ENCODE data around the gene RAB6B.

Gene RAB6B

GRCh38 chr3:133835418-133835743 is 60.3 kb downstream of the RAB6B start:
- DNase-seq, result no peak

DNA sequence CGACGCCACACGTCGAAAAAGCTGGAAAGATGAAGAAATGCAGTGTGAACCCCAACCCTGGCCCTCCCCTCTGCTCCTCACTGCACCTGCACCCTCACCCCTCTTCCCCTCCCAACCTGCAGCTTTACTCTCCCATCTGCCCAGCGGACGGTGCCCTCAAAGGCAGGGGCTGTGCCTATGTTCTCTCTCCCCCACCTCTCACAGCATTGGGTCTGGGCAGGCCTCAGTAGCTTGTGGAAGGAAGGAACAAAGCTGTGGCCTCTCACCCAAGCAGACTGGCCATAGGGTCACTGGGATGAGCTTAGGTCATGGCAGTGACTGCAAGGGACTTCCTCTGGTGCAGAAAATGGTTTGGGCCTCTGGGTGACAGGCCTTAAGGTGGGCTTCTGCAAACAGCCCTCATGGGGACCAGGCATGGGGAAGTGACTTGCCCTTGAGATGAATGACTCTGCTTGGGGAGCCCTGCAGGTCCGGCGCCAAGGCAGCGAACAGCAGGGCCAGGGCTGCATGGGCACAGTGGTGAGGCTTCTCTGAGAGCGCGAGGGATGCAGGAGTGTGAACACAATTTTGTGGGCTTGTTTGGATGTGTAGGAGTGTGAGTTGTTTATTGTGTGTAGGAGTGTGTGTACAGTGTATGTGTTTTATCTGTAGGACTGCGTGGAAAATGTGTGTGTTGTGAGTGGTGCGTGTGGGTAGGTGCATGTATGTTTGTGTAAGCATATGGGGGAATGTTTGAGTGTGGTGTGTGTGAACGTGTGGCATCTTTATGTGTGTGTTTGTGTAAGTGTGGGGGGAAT is 60.9 kb downstream of the RAB6B start:
- DNase-seq, result no peak

GRCh38 chr3:133833880-133834620 is 61.6 kb downstream of the RAB6B start:
- DNase-seq, result no peak

GRCh38 chr3:133833267-133833666 is 62.4 kb downstream of the RAB6B start:
- DNase-seq, result no peak

DNA sequence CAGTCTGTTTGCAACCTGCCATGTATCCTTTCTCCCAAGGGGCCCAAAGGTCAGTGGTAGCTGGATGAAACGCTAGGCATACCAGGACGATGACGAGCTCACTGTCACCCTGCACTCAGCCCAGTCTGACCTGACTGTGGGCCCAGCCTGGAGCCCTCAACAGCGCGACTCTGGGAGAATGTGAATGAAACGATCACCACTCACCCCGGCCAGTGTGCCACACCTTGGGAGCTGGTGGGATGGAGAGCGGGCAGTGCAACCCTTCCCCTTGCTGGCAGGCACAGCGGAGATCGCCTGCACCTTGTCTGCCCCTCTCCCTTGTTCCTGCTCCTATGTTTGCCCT is 62.9 kb downstream of the RAB6B start:
- DNase-seq, result no peak

DNA sequence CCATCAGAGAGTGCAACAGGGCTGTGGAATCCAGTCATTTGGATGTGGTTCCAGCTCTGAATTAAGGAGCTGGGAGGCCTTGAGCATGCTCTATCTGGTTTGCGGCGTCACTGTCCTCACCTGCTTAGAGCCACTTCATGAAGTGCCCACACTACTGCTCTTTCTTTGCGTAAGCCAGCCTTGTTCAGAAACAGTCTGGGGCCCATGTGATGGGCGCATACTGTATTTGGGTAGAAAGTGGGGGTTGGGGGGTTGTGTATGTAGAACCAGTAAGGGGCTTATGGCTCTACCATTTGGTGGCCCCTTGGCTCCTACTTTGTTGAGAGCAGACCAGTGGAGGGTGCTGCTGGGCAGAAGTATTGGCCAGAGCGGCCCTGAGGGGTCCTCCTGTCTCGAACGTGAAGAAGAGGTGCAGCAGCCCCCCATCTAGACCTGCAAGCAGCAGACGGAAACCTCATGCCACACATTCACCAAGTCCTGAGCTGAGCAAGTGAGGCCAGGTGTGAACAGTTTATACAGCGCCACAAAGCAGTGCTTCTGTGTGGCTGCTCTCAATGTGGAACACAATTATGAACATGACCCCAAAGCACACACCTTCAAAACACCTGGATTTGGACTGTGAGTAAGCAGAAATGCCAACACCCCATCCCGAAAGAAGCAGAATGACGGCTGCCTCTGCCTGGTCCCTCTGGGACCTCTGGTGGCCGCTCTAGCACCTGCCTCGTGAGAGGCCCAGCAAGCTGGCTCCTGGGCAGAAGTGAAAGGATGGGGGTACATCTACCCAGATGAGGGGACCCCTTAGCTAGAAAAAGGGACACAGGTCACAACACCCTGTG is 63.5 kb downstream of the RAB6B start:
- no peak for DNase-seq

DNA sequence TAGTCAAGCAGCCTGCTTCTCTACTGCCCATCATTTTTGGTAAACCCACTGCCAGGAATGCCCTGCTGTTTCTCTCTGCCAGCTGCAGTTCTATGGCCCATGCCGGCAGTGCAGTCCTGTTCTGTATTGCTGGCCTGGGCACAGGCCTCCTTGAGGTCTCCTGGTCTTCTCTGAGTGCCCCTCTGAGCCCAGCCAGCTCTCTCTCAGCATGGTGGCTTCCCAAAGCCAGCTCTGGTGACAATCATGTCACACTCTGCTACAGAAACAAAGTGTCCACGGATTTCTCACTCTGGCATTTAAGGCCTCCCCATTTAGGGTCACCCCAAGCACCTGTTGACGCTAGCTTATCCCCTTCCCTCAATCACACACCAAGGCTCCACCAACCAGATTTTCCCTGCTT is 65.6 kb downstream of the RAB6B start:
- no peak for DNase-seq

- DNase-seq, result no peak
These were observed 66.4 kb downstream of the RAB6B start for GRCh38 chr3:133829310-133829707.

DNA sequence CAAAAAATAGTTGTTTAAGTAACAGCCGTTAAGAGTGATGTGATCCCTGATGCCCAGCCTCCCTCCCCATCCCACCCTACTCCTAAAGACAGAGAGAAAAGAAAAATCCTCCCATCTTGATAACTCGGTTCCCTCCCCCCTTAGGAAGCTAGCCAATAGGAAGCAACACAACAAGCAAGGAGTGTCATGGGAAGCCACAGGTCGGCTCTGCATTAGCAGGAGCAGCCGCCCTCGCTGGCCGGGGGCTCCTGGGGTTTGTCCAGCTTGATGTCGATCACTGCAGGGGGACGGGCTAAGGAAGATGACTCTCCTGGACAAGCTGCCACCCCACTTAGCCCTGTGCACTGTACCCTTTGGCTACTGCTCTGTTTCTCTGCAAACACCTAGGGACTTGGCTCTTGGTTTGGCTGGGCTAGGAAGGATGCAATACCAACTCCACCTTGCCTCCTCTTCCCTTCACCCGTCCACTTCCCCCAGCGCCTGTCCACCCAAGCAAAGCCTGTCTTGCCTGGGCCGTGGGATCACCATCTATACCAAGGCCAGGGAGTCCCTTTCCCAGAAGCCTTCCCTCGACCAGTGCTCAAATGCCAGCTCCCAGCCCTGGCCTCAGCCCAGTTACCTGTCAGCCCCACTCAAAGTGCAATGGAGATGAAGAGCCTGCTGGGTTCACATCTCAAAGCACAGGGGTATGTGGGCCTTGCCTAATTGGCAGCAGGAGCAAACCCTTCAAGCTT is 66.9 kb downstream of the RAB6B start:
- no peak for DNase-seq

DNA sequence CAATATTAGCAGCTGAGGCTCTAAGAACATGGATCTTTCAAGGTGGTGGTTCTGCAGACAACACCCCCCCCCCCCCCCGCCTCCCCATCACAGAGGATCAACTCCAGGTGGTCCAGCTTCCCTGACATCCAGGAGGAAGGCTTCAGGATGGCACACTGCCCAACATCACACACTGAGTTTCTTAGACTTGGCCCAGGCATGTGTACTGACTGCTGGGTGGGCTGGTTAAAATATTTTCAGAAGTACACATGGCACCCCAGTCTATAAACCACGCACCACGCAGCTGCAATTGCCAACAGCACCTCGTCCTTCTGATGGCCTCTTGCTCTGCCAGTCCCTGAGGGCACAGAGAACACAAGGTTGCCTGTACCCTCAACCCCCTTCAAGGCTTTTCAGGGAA is 68.0 kb downstream of the RAB6B start:
- no peak for DNase-seq

DNA sequence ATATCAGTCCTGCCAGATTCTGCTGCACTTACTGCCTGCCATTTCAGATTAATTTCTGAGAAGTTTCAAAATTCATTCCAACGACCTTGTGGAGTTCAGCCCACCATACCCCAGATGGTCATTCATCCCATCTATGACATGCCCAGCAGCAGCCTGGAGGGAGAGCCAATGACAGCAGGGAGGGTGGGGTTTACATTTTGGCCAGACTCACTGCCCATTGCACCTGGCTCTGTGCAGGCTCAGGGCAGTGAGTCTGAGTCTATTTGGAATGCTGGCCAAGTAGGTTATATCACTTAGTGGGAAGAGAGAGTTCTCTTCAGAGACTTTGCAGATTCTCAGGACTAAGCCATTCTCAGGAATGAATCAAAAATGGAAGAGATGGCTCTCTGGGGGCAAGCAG is 68.5 kb downstream of the RAB6B start:
- DNase-seq, result no peak

DNA sequence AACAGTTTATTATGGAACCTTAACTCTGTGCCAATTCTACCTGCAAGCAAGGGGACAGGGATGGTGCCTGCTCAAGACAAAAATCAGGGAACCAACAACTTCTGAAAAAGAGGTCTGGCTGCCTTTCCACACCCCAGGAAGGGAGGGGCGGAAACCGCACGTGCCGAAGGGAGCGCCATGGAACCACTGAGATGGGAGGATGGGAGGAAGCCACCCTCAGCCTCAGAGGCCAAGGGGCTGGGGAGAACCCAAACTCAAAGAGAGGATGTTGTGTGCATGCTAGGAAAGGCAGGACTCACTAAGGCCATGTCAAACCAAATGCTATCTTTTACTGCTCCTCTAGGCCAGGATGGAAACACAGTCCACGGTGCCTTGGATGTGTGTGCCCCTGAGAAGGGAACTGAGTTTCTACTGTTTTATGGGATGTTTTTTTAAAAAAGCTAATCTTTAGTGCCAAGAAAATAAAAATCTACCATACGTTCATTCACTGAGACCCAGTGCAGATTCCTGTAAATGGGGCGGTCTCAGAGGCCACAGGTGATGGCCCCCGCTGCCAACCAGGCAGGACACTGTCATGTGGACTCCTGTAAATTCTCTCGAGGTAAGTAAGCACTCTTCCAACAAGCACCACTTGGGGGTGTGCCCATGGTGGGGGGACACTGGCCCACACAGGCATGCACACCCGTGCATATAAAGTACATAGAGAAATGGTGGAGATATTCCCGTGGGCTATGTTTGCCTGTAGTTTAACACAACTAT is 69.5 kb downstream of the RAB6B start:
- no peak for DNase-seq

DNA sequence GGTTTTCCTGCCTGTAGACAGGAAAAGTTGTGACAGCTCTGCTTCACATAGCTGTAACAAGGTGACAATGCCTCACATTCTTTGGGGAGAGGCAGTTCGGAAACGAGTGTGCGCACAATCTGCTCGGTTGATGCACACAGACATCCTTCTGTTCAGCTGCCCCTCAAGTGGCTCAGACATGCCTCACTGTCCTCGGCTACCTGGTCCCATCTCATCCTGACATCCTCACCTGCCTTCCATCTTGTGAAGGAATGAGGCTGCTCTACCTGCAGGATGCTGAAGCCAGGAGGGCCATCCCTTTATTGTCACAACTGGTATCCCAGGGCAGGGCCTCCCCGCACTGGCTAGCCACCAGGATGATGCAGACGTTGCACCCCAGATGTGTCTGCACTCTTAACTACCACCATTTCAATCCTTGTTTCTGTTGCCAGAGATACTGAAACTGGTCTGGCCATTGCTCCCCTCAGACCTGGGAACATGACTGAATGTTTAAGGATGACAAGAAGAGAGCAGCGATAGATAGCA is 70.7 kb downstream of the RAB6B start:
- no peak for DNase-seq

DNA sequence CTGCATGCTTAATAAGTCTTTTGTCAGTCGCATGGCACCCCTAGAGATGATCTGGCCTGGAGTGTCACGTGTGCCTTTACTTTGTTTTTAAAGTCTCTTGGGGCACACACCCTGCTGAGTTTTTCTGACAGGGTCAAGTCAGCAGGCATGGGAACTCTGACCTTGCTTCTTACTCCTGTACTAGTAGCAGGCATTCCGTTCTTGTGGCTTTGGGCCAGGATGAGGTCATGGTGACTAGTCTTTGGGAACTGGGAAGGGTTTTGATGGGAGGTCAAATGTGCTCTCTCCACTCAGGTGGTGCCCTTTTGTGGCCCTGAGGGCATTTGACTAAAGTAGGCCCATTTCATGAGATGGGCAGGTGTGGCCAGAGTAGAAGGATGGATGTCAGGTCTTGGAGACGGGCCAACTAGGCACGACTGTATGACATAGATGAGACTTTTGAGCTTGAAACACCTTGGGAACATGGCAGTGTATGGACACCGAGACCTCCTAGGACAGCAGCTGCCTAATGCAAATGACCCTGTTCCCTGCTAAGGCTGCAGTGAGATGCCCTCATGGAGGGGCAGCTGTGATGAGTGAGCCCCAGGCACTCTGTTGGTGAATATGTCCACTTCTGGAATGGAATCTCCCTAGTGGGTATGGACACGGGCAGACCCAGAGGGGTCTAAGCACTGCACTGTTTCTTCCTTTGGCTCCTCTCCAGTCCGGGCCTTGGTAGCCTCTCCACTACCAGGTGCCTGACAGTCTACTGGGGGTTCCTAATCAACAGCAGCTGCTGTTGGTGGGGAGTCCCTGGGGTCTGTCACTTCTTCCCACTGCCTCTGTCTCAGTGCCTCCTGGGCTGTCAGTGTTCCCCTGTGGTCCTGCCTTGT is 73.7 kb downstream of the RAB6B start:
- peak; percentile 20 for DNase-seq

DNA sequence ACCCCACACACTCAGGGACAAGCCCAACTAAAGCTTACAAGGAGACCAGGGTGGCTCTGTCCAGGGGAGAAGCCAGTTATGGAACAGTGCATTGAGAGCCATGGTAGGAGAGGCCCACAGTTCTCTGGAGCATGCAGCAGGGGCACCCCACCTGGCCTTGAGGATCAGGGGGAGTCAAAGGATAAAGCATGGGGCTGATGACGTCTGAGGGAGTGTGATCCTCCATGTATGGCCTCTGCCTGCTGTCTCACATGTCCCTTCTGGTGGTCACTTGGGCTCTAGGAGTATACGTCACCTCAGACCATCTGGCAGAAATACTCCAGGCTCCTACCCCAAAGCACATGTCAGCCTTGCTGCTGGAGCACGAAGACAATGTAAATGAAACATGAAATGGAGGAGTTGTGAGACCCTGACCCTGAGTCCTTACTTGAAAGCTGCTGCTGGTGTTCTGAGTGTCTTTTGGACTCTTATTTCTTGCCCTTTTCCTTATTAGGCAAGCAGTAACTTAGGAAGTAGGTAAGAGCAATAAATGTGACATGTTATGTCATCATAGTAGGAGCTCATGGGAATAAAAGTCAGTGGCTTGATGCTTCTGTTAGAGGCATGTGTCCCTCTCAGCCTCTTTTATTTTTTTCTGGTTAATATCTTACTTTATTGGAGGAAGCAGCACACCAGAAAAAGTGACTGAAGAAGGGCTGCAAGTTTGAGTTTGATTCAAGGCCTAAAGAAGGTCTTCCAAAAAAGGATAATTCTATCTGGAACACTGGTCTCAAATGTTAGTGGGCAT is 74.6 kb downstream of the RAB6B start:
- DNase-seq, result no peak

GRCh38 chr3:133820129-133820528 is 75.6 kb downstream of the RAB6B start:
- no peak for DNase-seq

DNA sequence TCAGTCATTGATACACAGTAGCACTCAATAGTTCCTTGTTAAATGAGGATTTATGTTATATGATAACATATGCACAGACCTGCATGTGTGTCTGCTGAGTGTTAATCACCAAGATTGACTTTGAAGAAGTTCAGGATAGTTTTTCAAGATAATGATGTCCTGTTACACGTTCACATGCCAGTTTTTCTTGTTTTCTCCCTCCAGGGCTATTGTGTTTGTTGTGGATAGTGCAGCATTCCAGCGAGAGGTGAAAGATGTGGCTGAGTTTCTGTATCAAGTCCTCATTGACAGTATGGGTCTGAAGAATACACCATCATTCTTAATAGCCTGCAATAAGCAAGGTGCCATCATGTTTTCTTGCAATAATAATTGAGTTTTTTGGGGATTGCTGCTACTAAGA is 80.3 kb downstream of the RAB6B start:
- DNase-seq, result no peak

- peak; percentile 25 for DNase-seq
These were observed 82.8 kb downstream of the RAB6B start for GRCh38 chr3:133812872-133813271.

GRCh38 chr3:133805702-133806475 is 89.8 kb downstream of the RAB6B start, which contains the start of gene SRPRB:
Gene SRPRB (plus strand): TSS chr3:133805815. CDS start chr3:133805849, 34 bp downstream.
- peak; percentile 94 for DNase-seq

Data from fibroblast of skin of scalp (primary cell).